Mucosa of gallbladder (tissue), 1 donor: ENCODE results near the gene IDI1. TPM values are rescaled to one million over a fixed set of nuclear protein-coding genes. Genes with fewer than 3 reads are reported as not detected.
"Not testable (repeated sequence)": the region's sequence is repeated elsewhere in the genome, so short reads cannot be mapped to it uniquely, and the experiment has no call there.

Experiments
- DNase-seq: peaks from one replicate; pipeline ENCODE4 v3.0.0-alpha.2; 2020; ENCODE audit warnings: low spot score
- total RNA-seq: library from RNA; stranded (reverse); gene quantifications from one replicate; pipeline ENCODE4 v1.2.1, GENCODE V29; 2021
- donor health status: DM: no; HTN: no; CAD: no.

Gene IDI1
- total RNA-seq, 1 donor from 2014 or later, result 111 TPM

- DNase-seq, result no peak
These were observed 14.2 kb downstream of the IDI1 start for GRCh38 chr10:1034758-1035157.

- no peak for DNase-seq
These were observed 15.3 kb downstream of the IDI1 start for GRCh38 chr10:1033601-1034000.

GRCh38 chr10:1029838-1030237, 19.1 kb downstream of the IDI1 start:
- no peak for DNase-seq

GRCh38 chr10:1026578-1026977, 22.3 kb downstream of the IDI1 start:
- no peak for DNase-seq

GRCh38 chr10:1025683-1026082, 23.2 kb downstream of the IDI1 start, which contains the start of gene IDI2:
Gene IDI2, minus strand, starts transcription at chr10:1025859. Its CDS starts 1,136 bp downstream, at chr10:1024723.
- no peak for DNase-seq

GRCh38 chr10:1024103-1024502, 24.8 kb downstream of the IDI1 start:
- DNase-seq, result no peak

GRCh38 chr10:1022413-1022812, 26.5 kb downstream of the IDI1 start:
- DNase-seq, result no peak

GRCh38 chr10:1020958-1021357, 28.0 kb downstream of the IDI1 start:
- DNase-seq, result no peak

- no peak for DNase-seq
These were observed 28.5 kb downstream of the IDI1 start for GRCh38 chr10:1020460-1020859.

GRCh38 chr10:1019362-1019761, 29.6 kb downstream of the IDI1 start:
- no peak for DNase-seq

- DNase-seq, result no peak
These were observed 33.2 kb downstream of the IDI1 start for GRCh38 chr10:1015688-1016087.

- no peak for DNase-seq
These were observed 37.2 kb downstream of the IDI1 start for GRCh38 chr10:1011696-1012095.

GRCh38 chr10:1010703-1011102, 38.2 kb downstream of the IDI1 start:
- DNase-seq, result no peak

GRCh38 chr10:1009947-1010346, 39.0 kb downstream of the IDI1 start:
- not testable (repeated sequence) for DNase-seq

GRCh38 chr10:1009071-1009494, 39.8 kb downstream of the IDI1 start:
- DNase-seq, result no peak

- DNase-seq, result no peak
These were observed 41.3 kb downstream of the IDI1 start for GRCh38 chr10:1007583-1007982.

GRCh38 chr10:1006573-1006972, 42.3 kb downstream of the IDI1 start:
- no peak for DNase-seq

GRCh38 chr10:1003884-1004670, 44.8 kb downstream of the IDI1 start:
- no peak for DNase-seq

GRCh38 chr10:1002425-1003006, 46.4 kb downstream of the IDI1 start:
- DNase-seq, result no peak

- DNase-seq, result no peak
These were observed 51.5 kb downstream of the IDI1 start for GRCh38 chr10:997266-998022.

- DNase-seq, result no peak
These were observed 52.9 kb downstream of the IDI1 start for GRCh38 chr10:996031-996430.

- no peak for DNase-seq
These were observed 53.4 kb downstream of the IDI1 start for GRCh38 chr10:995559-995926.
